K562 (cell line): Measurements from ENCODE around the gene CPNE8. TPM values are rescaled to one million over a fixed set of nuclear protein-coding genes. Genes with fewer than 3 reads are reported as not detected.

Experiments used
- ATAC-seq: fragments of 200-7000 bp; cut with Tn5 transposase; 3 replicates; pipeline ENCODE4 v1.9.1; 2020; ENCODE audit warnings: moderate library complexity
- BruUV-seq: library from RNA; stranded (reverse); fragments of 400-500 nt; replicated peaks from 2 replicates; lab custom pipeline; 2021; lab: Mats Ljungman, UMichigan
- CTCF ChIA-PET: fragments of 300-600 bp; formaldehyde crosslinking; extraction: SDS; loops from one replicate; lab custom pipeline; 2021; ENCODE audit warnings: low intra/inter-chr PET ratio; lab: Yijun Ruan, JAX
- POLR2A ChIA-PET: fragments of 300-600, 350-650 bp; sonication (Branson Sonifier 250); formaldehyde crosslinking; extraction: SDS; loops from one replicate; lab custom pipeline; 2021; ENCODE audit warnings: antibody characterized with exemption, inconsistent platforms; lab: Yijun Ruan, JAX
- DNase-seq, 4 experiments: peaks; one replicate each; pipeline versions ENCODE4 v3.0.0 to v3.0.0-alpha.2; 2011 to 2018; ENCODE audit warnings: low spot score in 3 of 4, mixed read lengths in 3 of 4; ENCODE audit errors: extremely low read depth in 1 of 4
- FAIRE-seq: peaks from 2 replicates; lab custom pipeline; 2011; peaks lifted over from hg19 to GRCh38; lab: Jason Lieb, UNC
- H2AFZ ChIP-seq: 2 replicates; pipeline ENCODE4 v1.6.0; 2011; ENCODE audit warnings: low read depth, low read length, control low read depth, inconsistent platforms
- H3K27ac ChIP-seq: fragments of 200-600 bp; 3 replicates; pipeline ENCODE4 v1.8.0; 2011; ENCODE audit warnings: low read depth, mild to moderate bottlenecking, control low read depth, inconsistent platforms, low read length, moderate library complexity, mixed read lengths; ENCODE audit errors: extremely low read depth
- H3K27me3 ChIP-seq, 2 experiments: fragments of 300-600 bp in 1 of 2; 2 replicates in 1 of 2; 3 replicates in 1 of 2; pipeline versions ENCODE4 v1.6.0 to v1.8.0; 2011; ENCODE audit warnings: inconsistent platforms in 2 of 2, low read length in 2 of 2, mild to moderate bottlenecking in 1 of 2, mixed read lengths in 1 of 2, moderate library complexity in 1 of 2; ENCODE audit not compliant: control insufficient read depth in 2 of 2, insufficient read depth in 2 of 2
- H3K36me3 ChIP-seq: fragments of 300-600 bp; 3 replicates; pipeline ENCODE4 v1.8.0; 2011; ENCODE audit warnings: mild to moderate bottlenecking, low read length, inconsistent platforms; ENCODE audit not compliant: control insufficient read depth, insufficient read depth
- H3K4me1 ChIP-seq, 2 experiments: fragments of 200-600 bp in 1 of 2; replicated peaks in 1 of 2; 2 replicates in 1 of 2; 3 replicates in 1 of 2; pipeline versions ENCODE4 v1.5.1 to v1.8.0; 2011; ENCODE audit warnings: inconsistent platforms in 2 of 2, low read length in 2 of 2, mild to moderate bottlenecking in 1 of 2, mixed read lengths in 1 of 2, moderate library complexity in 1 of 2; ENCODE audit not compliant: control insufficient read depth in 2 of 2, insufficient read depth in 2 of 2
- H3K4me2 ChIP-seq: 2 replicates; pipeline ENCODE4 v1.6.1; 2011; ENCODE audit warnings: low read length, control low read depth, inconsistent platforms, mixed read lengths; ENCODE audit not compliant: insufficient read depth
- H3K4me3 ChIP-seq: fragments of 200-600 bp; sonication (generic), shearing (Covaris generic); 2 replicates; pipeline ENCODE4 v1.5.1; 2016; ENCODE audit warnings: control low read depth, inconsistent platforms
- H3K79me2 ChIP-seq: fragments of 200-600 bp; 3 replicates; pipeline ENCODE4 v1.8.0; 2011; ENCODE audit warnings: low read length, inconsistent platforms; ENCODE audit not compliant: control insufficient read depth, insufficient read depth
- H3K9ac ChIP-seq, 2 experiments: 2 replicates each; pipeline versions ENCODE4 v1.6.0 to v1.6.1; 2011; ENCODE audit warnings: low read depth in 2 of 2, low read length in 2 of 2, control low read depth in 1 of 2, inconsistent platforms in 1 of 2, mild to moderate bottlenecking in 1 of 2, mixed read lengths in 1 of 2; ENCODE audit not compliant: insufficient read depth in 1 of 2
- H3K9me1 ChIP-seq: one replicate; pipeline ENCODE4 v1.6.0; 2011; ENCODE audit warnings: inconsistent platforms, mild to moderate bottlenecking, low read length, moderate library complexity; ENCODE audit not compliant: control insufficient read depth, insufficient read depth
- H3K9me3 ChIP-seq: replicated peaks from 2 replicates; pipeline ENCODE4 v1.5.1; 2011; ENCODE audit warnings: low read depth, low read length, inconsistent platforms; ENCODE audit not compliant: control insufficient read depth, insufficient read depth
- H4K20me1 ChIP-seq: replicated peaks from 2 replicates; pipeline ENCODE4 v1.6.1; 2011; ENCODE audit warnings: low read length, inconsistent platforms, mixed read lengths; ENCODE audit not compliant: control insufficient read depth, insufficient read depth
- C11orf30 ChIP-seq: fragments of 450-650 bp; IDR thresholded peaks from 2 replicates; pipeline ENCODE4 v1.6.1; 2016; ENCODE audit warnings: low read depth, mild to moderate bottlenecking
- KLF13 ChIP-seq: fragments of 450-650 bp; IDR thresholded peaks from 2 replicates; pipeline ENCODE4 v1.6.1; 2016; ENCODE audit warnings: missing genetic modification characterization, low read depth, mild to moderate bottlenecking, missing compliant biosample characterization, moderate library complexity, borderline replicate concordance
- MAFG ChIP-seq: fragments of 450-650 bp; conservative IDR thresholded peaks from 2 replicates; pipeline ENCODE4 v1.6.1; 2016; ENCODE audit warnings: missing genetic modification characterization, missing compliant biosample characterization
- MAFK ChIP-seq: IDR thresholded peaks from 2 replicates; pipeline ENCODE4 v1.6.1; 2011; ENCODE audit warnings: low read length, improper control_type of control experiment
- PPARD ChIP-seq: fragments of 250-450 bp; sonication (Bioruptor Pico); IDR thresholded peaks from 2 replicates; pipeline ENCODE4 v1.8.0; 2022; ENCODE audit warnings: inconsistent platforms, mild to moderate bottlenecking, moderate library complexity
- RNF2 ChIP-seq: sonication (generic); IDR thresholded peaks from 2 replicates; pipeline ENCODE4 v1.6.1; 2016
- SETDB1 ChIP-seq: IDR thresholded peaks from one replicate; pipeline ENCODE4 v1.6.1; 2012; ENCODE audit warnings: low read length, control low read depth, inconsistent platforms
- TEAD2 ChIP-seq: fragments of 450-650 bp; IDR thresholded peaks from 2 replicates; pipeline ENCODE4 v1.6.1; 2016; ENCODE audit warnings: missing genetic modification characterization, control low read depth, missing compliant biosample characterization
- ZBTB40 ChIP-seq, 2 experiments: fragments of 450-650 bp in 1 of 2; sonication (generic) in 1 of 2; formaldehyde crosslinking in 1 of 2; IDR thresholded peaks; 2 replicates each; pipeline versions ENCODE4 v1.7.1 to v1.9.0; 2016 to 2022; ENCODE audit warnings: inconsistent platforms in 1 of 2, mild to moderate bottlenecking in 1 of 2, missing genetic modification reagents in 1 of 2
- ZNF175 ChIP-seq: fragments of 200-800 bp; sonication (Bioruptor generic); IDR thresholded peaks from 2 replicates; pipeline ENCODE4 v1.6.1; 2016; ENCODE audit warnings: low read depth, mild to moderate bottlenecking, missing genetic modification characterization, missing compliant biosample characterization
- ZNF24 ChIP-seq: fragments of 450-650 bp; IDR thresholded peaks from 2 replicates; pipeline ENCODE4 v1.6.1; 2016
- ZNF316 ChIP-seq: fragments of 450-650 bp; IDR thresholded peaks from 2 replicates; pipeline ENCODE4 v1.6.1; 2016
- WGBS: fragments of 100-300 bp; shearing (Covaris generic); methylation state at CpG from one replicate; pipeline ENCODE4 v1.1.6; 2016; ENCODE audit warnings: low coverage, mixed read lengths; ENCODE audit not compliant: insufficient coverage; ENCODE audit errors: missing lambda C conversion rate; 5-methylcytosine and 5-hydroxymethylcytosine counted together
- in situ Hi-C: fragments of 300-500 bp; cut with MboI; formaldehyde crosslinking; loops from 4 replicates; pipeline ENCODE4 v1.15.0; 2018; ENCODE audit warnings: inconsistent platforms, mixed read lengths
- intact Hi-C: fragments of 100-400 bp; cut with micrococcal nuclease; formaldehyde crosslinking; loops from 2 replicates; pipeline ENCODE4 v1.14.2; 2022
- polyA plus RNA-seq, 8 experiments: library from polyadenylated mRNA; depleted of rRNA in 4 of 8; stranded (reverse) in 5 of 8; unstranded in 3 of 8; fragments of >200 nt; fragmentation: Nextera tagmentation in 2 of 8; fragmentation: Illumina TruSeq in 1 of 8; extraction: Ambion mirVana in 2 of 8; extraction: Trizol in 1 of 8; gene quantifications; 2 replicates each; pipeline versions ENCODE4 v1.2.1 to v1.2.3, GENCODE V29; 2011 to 2014; ENCODE audit warnings: inconsistent platforms in 1 of 8, missing spikeins in 1 of 8
- total RNA-seq, 7 experiments: library from RNA; depleted of rRNA in 6 of 7; stranded (reverse); fragments of >200 nt in 6 of 7; fragmentation: Illumina TruSeq in 2 of 7; extraction: Trizol in 2 of 7; gene quantifications; 2 replicates each; pipeline versions ENCODE4 v1.2.1 to v1.2.3, GENCODE V29; 2011 to 2021; ENCODE audit warnings: low replicate concordance in 1 of 7
- TF ChIP-seq, protein P1 (sequence below): fragments of 450-650 bp; IDR thresholded peaks from 2 replicates; pipeline ENCODE4 v1.6.1; 2018; ENCODE audit warnings: mild to moderate bottlenecking, low read depth; ENCODE audit not compliant: partially characterized antibody

Gene CPNE8
- total and polyA plus RNA-seq, 9 of the 15 experiments (the other 6 are each of a cell fraction or from before 2014, with no cell fraction given): 2.4 to 7.0 (median 4.2) TPM

- H3K9ac ChIP-seq: no peak overlapping the region
- H4K20me1 ChIP-seq: no peaks in the 10 kb centered on the region
- 46% methylated on average over 1 of the region's 1 CpG for WGBS
- no TSS peak for BruUV-seq
- no peak overlapping the region for H2AFZ ChIP-seq
- H3K4me2 ChIP-seq: no peak overlapping the region
- no peaks in the 10 kb centered on the region for H3K9me3 ChIP-seq
- ChIA-PET POLR2A (no interaction called here), CTCF (no interaction called here)
- no peaks in the 10 kb centered on the region for H3K4me1 ChIP-seq
- no peaks in the 10 kb centered on the region for H3K27me3 ChIP-seq
- no peak for FAIRE-seq
- H3K79me2 ChIP-seq: no peaks in the 10 kb centered on the region
- H3K36me3 ChIP-seq: no peaks in the 10 kb centered on the region
- intact Hi-C loops: loop anchor here (2.0 kb wide), 1 partner anchor 236 kb away; the partner anchor contains the start of gene CPNE8
- in situ Hi-C loops: no loop called here
- no peaks in the 10 kb centered on the region for H3K9me1 ChIP-seq
- H3K27ac ChIP-seq: peak overlapping the region; percentile 71; the same call in 1 of the 3 replicates
- no peak for ATAC-seq
- DNase-seq: no peak
- H3K4me3 ChIP-seq: no peak overlapping the region
- TF ChIP-seq KLF13 (tag) (no peak), ZNF175 (CRISPR knock-in tag) (no peak), C11orf30 (peak; percentile 76), PPARD (no peak), ZNF316 (peak; percentile 92), ZBTB40 (IDR thresholded peaks at IDR 0.05) (no peak), ZBTB40 (CRISPR knock-in tag; IDR thresholded peaks at IDR 0.05) (no peak), MAFG (tag) (peak; percentile 24; the same call in 1 of the 2 replicates), TEAD2 (tag) (no peak), RNF2 (no peak), ZNF24 (no peak), MAFK (peak; percentile 41; the same call in 1 of the 2 replicates), SETDB1 (no peak)
- TF ChIP-seq, protein P1, sequence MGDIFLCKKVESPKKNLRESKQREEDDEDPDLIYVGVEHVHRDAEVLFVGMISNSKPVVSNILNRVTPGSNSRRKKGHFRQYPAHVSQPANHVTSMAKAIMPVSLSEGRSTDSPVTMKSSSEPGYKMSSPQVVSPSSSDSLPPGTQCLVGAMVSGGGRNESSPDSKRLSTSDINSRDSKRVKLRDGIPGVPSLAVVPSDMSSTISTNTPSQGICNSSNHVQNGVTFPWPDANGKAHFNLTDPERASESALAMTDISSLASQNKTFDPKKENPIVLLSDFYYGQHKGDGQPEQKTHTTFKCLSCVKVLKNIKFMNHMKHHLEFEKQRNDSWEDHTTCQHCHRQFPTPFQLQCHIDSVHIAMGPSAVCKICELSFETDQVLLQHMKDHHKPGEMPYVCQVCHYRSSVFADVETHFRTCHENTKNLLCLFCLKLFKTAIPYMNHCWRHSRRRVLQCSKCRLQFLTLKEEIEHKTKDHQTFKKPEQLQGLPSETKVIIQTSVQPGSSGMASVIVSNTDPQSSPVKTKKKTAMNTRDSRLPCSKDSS: no peak
Measured at GRCh38 chr12:38669081-38669480, 236.3 kb downstream of the CPNE8 start.
